HG02759 (cell line): ENCODE results near the gene UNC45A.
A peak's percentile ranks its signal among the peaks of the same experiment; 100 is the strongest.

Experiments used
- ATAC-seq: cut with Tn5 transposase; IDR thresholded peaks from one replicate; pipeline ENCODE4 v1.9.1; 2021; ENCODE audit warnings: mild to moderate bottlenecking, moderate library complexity; ENCODE audit not compliant: unreplicated experiment

UNC45A gene, protein sequence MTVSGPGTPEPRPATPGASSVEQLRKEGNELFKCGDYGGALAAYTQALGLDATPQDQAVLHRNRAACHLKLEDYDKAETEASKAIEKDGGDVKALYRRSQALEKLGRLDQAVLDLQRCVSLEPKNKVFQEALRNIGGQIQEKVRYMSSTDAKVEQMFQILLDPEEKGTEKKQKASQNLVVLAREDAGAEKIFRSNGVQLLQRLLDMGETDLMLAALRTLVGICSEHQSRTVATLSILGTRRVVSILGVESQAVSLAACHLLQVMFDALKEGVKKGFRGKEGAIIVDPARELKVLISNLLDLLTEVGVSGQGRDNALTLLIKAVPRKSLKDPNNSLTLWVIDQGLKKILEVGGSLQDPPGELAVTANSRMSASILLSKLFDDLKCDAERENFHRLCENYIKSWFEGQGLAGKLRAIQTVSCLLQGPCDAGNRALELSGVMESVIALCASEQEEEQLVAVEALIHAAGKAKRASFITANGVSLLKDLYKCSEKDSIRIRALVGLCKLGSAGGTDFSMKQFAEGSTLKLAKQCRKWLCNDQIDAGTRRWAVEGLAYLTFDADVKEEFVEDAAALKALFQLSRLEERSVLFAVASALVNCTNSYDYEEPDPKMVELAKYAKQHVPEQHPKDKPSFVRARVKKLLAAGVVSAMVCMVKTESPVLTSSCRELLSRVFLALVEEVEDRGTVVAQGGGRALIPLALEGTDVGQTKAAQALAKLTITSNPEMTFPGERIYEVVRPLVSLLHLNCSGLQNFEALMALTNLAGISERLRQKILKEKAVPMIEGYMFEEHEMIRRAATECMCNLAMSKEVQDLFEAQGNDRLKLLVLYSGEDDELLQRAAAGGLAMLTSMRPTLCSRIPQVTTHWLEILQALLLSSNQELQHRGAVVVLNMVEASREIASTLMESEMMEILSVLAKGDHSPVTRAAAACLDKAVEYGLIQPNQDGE

DNA sequence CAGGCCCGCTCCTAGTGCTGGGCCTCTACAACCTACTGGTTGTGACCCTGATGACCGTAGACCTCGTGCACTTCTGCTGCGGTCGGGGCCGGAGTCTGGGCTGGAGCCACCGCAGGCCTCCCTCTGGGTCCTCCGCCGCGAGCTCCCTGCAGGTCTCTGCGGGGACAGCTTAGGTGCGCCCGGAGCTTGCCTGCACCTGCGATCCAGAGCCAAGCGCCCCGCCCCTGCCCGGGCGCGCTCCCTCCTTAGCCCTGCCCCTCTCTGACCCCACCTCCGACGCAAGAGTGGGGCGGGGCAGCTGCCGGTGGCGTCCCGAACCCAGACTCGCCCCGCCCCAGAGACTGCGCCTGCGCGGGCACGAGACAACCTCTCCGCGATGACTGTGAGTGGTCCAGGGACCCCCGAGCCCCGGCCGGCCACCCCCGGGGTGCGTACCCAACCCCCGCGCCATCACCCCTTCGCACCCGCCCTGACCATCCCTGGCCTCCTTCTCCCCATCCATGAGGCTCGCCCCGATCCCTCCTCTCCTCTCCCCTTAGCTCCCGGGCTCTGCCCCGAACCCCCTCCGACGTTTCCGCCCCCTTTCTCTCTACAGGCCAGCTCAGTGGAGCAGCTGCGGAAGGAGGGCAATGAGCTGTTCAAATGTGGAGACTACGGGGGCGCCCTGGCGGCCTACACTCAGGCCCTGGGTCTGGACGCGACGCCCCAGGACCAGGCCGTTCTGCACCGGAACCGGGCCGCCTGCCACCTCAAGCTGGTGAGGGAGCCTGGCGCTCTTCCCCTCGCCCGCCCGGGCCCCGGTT is at the start of gene UNC45A:
Gene UNC45A (plus strand): TSS at position 337 of the 803 bp plus-strand sequence. CDS start 40 bp downstream, at position 377.
- ATAC-seq = peak; percentile 71

DNA sequence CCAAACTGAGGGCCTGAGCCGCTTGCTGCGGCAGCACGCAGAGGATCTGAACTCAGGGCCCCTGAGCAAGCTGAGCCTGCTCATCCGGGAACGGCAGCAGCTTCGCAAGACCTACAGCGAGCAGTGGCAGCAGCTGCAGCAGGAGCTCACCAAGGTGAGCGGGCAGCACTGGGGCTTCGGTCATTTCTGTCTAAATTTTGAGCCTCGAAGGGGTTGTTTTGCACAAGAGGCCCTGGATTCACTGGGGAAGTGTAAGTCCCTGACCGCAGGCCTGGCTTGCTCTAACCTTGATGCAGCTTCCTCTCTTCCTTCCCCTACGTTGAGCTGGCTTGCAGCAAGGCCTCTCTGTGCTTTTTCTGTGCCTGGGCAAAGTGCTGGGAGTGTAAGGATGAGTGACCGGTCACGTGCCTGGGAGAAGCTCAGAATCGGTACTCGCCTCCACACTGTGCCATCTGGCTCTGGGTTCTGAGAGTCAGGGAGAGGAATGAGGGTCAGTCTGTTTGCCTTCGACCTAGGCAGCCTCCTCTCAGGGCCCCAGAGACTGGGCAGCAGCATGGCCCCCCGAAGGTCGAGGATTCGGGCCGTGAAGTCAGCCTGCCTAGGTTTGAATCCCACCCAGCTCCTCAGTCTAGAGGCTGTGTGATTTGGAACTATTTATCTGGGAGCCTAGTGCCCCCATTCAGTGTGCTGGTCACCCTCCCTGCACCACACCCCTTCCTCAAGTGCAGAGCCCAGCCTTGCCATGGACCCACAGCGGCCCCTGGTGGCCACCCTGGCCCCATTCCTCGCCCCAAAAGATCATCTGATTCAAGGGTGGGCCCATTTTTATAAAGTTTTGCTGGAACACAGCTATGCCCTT is 49.4 kb upstream of the UNC45A start:
- peak; percentile 47 for ATAC-seq

DNA sequence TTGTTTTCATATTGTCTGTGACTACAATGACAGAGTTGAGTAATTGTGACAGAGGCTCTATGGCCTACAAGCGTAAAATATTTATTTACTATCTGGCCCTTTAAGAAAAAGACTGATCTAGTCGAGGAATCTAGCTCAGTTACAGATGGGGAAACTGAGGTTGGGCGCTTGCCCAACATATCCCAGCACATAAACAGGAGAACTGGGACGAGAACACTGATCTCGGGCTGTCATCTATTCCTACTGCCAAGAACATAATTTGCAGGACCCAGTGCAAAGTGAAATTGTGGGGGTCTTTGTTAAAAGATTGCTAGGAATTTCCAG is 48.8 kb upstream of the UNC45A start:
- ATAC-seq = no peak

DNA sequence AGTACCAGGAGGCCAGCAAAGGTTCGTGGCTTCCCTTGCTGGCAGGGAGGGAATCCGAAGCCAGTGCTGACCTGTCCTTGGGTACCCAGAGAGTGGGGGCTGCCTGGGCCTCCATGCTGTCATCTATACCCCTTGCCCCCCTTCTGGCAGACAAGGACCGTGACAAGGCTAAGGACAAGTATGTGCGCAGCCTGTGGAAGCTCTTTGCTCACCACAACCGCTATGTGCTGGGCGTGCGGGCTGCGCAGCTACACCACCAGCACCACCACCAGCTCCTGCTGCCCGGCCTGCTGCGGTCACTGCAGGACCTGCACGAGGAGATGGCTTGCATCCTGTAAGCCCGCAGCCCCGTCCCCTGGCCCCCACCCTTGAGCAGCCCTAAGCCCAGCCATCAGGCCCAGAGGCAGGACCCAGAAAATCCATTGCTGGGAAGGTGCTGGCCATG is 48.0 kb upstream of the UNC45A start:
- ATAC-seq = no peak

DNA sequence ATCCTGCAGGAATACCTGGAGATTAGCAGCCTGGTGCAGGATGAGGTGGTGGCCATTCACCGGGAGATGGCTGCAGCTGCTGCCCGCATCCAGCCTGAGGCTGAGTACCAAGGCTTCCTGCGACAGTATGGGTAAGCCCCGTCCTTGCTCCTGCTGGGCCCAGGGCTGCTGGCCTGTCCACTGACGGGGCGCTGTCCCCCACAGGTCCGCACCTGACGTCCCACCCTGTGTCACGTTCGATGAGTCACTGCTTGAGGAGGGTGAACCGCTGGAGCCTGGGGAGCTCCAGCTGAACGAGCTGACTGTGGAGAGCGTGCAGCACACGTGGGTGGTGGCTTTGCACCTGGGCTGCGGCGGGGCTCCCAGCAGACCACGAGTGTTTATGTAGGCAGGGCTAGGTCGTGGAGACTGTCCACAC is 45.8 kb upstream of the UNC45A start:
- ATAC-seq = no peak

DNA sequence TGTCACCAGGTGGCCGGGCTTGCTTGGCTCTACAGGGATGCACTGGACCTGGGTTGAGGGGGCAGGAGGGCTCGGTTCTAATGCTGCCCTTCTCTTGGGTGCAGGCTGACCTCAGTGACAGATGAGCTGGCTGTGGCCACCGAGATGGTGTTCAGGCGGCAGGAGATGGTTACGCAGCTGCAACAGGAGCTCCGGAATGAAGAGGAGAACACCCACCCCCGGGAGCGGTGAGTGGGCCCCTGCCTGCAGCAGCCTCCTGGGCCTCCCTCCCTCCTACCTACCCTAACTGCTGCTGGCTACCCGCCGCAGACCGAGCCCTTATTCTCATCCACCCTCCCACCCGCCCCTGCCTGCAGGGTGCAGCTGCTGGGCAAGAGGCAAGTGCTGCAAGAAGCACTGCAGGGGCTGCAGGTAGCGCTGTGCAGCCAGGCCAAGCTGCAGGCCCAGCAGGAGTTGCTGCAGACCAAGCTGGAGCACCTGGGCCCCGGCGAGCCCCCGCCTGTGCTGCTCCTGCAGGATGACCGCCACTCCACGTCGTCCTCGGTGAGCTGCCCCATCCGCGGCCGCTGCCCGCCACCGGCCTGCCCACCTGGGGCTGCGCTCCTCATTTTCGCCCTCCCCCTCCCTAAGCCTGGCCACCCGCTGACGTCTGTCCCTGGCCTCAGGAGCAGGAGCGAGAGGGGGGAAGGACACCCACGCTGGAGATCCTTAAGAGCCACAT is 45.2 kb upstream of the UNC45A start:
- no peak for ATAC-seq

DNA sequence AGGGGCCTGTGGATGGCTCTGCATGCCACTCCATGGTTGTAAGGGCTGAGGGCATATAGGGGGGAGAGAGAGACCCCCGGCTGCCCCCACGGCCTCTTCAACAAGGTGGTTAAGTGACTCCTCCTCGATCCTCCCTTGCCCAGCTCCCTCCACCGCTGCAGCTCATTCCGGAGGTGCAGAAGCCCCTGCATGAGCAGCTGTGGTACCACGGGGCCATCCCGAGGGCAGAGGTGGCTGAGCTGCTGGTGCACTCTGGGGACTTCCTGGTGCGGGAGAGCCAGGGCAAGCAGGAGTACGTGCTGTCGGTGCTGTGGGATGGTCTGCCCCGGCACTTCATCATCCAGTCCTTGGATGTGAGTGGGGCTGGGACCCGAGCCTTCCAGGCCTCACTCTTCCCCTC is 44.2 kb upstream of the UNC45A start:
- ATAC-seq = no peak

DNA sequence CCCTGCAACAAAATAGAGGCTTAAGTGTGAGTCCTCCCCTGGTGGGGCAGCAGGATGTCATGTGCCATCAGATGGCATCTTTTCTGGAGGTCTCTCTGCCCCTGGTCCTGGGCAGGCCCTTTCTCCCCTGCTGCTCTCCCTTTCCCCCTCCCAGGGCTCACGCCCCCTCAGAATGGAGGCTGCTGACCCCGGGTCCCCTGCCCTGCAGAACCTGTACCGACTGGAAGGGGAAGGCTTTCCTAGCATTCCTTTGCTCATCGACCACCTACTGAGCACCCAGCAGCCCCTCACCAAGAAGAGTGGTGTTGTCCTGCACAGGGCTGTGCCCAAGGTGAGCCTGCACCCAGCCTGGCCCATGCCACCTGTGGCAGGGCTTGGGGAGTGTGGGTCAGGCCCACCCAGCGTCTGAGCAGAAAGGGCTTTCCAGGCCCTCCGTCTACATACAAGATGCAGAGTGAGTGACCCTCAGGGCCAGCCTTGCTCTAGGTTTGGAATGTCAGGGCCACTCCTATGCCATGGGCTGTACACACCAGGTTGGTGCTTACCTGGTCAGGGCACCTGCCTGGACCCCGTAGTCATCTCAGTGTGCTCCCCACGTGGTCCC is 43.6 kb upstream of the UNC45A start:
- no peak for ATAC-seq

DNA sequence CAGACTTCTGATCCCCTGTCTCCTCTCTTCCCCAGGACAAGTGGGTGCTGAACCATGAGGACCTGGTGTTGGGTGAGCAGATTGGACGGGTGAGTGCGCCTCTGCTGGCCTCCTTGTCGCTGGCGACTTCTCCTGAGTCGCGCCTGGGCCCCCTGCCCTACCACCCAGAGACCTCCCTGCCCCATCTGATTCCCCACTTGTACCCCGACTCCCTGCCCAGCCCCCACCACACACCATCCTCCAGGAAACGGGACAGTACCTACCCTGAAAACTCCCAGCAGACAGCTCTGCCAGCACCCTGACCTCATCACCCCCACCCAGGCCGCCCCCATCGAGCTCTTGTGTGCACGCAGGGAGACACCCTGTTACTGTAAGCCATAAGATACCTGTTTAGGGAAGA is 43.1 kb upstream of the UNC45A start:
- ATAC-seq = no peak

DNA sequence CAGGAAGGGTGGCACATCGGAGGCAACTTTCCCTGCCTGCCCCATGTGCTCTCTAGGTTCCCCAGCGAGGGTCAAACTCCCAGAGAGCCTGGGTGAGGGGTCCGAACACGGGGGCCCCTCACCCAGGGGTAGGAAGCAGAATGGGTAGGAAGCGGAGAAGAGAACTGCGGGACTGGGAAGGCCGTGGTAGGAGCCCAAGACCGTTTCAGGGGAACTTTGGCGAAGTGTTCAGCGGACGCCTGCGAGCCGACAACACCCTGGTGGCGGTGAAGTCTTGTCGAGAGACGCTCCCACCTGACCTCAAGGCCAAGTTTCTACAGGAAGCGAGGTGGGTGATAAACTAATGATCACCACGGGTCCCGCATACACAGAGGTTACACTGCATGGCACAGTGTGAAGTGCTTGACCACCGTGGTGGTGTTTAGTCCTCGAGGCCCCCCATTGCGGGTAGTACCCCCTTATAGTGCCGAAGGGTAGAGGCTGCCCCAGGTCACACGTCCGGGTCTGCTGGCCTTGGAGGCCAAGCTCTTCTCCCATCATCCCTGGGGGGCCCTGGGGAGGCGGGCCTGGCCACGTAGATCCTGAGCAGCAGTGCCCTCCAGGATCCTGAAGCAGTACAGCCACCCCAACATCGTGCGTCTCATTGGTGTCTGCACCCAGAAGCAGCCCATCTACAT is 42.4 kb upstream of the UNC45A start:
- no peak for ATAC-seq

DNA sequence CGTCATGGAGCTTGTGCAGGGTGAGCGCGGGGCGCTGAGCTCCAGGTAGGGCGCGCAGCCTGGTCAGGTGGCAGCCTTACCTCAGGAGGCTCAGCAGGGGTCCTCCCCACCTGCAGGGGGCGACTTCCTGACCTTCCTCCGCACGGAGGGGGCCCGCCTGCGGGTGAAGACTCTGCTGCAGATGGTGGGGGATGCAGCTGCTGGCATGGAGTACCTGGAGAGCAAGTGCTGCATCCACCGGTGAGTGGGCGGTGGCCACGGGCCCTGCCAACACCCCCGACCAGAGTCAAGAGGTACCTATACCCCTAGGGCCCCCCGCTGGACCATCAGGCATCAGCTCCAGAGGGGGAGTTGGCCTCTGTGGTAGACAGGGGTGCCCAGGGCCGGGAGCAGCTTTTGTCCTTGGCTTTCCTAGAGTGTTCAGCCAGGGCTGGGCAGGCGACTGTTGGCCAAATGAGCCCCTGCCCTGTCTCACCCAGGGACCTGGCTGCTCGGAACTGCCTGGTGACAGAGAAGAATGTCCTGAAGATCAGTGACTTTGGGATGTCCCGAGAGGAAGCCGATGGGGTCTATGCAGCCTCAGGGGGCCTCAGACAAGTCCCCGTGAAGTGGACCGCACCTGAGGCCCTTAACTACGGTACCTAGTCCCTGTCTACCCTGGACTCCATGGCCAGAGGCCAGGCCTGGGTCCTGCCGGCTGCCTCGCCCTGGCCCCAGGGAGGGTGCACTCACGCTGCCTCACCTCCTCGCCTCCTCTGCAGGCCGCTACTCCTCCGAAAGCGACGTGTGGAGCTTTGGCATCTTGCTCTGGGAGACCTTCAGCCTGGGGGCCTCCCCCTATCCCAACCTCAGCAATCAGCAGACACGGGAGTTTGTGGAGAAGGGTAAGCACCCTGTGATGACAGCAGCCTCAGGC is 41.7 kb upstream of the UNC45A start:
- ATAC-seq = no peak

DNA sequence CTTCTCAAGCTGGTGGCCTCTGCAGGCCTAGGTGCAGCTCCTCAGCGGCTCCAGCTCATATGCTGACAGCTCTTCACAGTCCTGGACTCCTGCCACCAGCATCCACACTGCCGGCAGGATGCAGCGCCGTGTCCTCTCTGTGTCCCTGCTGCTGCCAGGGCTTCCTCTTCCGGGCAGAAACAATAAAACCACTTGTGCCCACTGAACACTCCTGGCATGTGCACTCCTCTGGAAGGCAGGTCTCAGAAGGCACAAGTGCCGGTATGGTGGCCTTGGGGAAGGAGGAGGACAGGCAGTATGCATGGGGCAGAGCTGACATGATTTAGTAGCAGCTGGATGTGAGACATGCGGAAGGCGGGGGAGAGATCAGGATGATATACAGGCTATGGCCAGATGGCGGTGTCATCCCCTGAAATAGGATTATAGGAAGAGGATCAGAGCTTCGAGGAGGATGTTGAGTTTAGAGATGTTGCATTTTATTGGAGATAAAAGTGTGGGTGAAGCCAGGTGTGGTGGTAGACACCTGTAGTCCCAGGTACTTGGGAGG is 39.4 kb upstream of the UNC45A start:
- ATAC-seq = no peak

DNA sequence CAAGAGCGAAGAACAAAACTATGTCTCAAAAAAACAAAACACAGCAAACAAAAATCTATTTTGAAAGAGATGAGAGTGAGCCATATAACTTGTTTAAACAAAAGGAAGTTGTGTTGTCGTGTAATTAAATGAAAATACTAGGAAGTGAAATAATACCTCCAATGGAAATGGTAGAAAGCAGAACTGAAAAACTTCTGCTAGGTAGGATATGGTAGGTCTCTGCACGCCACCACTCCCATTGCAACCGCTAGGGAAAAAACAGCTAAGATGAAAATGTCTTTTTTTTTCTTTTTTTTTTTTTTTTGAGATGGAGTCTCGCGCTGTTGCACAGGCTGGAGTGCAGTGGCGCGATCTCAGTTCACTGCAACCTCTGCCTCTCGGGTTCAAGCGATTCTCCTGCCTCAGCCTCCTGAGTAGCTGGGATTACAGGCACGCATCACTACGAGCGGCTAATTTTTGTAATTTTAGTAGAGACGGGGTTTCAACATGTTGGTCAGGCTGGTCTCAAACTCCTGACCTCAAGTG is 37.9 kb upstream of the UNC45A start:
- ATAC-seq = peak; percentile 56

DNA sequence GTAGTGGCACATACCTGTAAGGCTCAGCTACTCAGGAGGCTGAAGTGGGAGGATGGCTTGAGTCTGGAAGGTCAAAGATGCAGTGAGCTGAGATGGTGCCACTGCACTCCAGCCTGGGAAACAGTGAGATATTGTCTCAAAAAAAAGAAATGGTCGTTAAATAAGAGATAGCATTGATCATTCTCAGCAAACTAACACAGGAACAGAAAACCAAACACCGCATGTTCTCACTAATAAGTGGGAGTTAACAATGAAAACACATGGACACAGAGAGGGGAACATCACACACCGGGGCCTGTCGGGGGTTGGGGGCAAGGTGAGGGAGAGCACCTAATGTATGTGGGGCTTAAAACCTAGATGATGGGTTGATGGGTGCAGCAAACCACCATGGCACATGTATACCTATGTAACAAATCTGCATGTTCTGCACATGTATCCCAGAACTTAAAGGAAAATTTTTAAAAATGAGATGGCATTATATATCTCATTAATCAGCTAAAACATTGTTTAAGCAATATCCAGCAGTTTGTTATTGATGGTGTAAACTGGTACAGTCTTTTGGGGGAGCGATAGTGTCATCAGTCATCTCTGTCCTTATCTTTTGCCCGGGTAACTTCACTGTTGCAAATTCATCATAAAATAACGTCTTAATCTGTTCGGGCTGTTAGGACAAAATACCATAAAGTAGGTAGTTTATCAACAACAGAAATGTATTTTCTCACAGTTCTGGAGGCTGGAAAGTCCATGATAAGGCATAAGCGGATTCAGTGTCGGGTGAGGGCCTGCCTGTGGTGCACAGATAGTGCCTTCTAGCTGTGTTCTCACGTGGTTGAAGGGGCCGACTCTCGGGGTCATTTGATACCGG is 33.7 kb upstream of the UNC45A start:
- ATAC-seq = no peak

DNA sequence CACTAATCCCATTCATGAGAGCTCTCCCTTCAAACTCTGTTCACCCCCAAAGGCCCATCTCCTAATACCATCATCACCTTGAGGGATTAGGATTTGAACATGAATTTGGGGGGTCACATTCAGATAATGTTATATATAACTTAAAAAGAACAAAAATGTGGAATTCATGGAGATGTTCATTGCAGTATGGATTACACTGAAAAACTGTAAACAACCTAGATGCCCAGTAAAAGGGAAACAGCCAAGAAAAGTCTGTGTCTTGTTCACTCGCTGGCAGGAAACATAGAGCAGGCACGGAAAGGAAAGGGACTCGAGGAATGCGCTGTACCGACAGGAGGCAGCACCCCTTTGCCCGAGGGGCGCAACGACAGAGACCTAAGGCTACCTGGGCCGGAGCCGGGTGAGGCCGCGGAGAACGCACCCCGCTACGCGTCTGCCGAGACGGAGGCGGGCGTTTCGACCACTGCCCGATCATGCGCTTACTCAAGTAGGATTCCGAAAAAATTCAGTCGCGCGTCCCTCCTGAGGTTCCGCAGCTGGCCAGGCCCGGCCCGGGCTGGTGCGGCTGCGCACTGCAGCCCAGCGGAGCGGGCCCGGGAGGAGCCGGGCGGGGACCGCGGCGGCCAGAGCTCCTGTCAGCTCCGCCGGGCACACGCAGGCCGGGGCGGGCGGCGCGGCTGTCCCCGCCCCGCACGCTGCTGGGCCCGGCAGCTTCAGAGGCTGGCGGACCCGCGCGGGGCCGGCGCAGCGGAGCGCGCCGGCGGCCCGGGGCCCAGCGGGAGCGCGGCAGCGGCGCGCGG is 32.8 kb upstream of the UNC45A start:
- peak; percentile 72 for ATAC-seq
